Activated CD8-positive, alpha-beta memory T cell treated with anti-CD3 and anti-CD28 coated beads for 36 hours (primary cell): ENCODE measurements around the gene SLC12A3. TPM values are rescaled to one million over a fixed set of nuclear protein-coding genes. Genes with fewer than 3 reads are reported as not detected.

Experiments
- CTCF ChIA-PET: fragments of 350-600 bp; sonication (Branson Sonifier 250); formaldehyde crosslinking; loops from one replicate; lab custom pipeline; 2021; ENCODE audit warnings: antibody characterized with exemption; lab: Charles Lee
- POLR2A ChIA-PET: fragments of 350-600 bp; sonication (Branson Sonifier 250); formaldehyde crosslinking; loops from one replicate; lab custom pipeline; 2021; ENCODE audit warnings: antibody characterized with exemption; lab: Charles Lee
- total RNA-seq, 2 experiments: library from RNA; stranded (reverse); gene quantifications; one replicate each; pipeline ENCODE4 v1.2.3, GENCODE V29; 2021

SLC12A3 gene, protein sequence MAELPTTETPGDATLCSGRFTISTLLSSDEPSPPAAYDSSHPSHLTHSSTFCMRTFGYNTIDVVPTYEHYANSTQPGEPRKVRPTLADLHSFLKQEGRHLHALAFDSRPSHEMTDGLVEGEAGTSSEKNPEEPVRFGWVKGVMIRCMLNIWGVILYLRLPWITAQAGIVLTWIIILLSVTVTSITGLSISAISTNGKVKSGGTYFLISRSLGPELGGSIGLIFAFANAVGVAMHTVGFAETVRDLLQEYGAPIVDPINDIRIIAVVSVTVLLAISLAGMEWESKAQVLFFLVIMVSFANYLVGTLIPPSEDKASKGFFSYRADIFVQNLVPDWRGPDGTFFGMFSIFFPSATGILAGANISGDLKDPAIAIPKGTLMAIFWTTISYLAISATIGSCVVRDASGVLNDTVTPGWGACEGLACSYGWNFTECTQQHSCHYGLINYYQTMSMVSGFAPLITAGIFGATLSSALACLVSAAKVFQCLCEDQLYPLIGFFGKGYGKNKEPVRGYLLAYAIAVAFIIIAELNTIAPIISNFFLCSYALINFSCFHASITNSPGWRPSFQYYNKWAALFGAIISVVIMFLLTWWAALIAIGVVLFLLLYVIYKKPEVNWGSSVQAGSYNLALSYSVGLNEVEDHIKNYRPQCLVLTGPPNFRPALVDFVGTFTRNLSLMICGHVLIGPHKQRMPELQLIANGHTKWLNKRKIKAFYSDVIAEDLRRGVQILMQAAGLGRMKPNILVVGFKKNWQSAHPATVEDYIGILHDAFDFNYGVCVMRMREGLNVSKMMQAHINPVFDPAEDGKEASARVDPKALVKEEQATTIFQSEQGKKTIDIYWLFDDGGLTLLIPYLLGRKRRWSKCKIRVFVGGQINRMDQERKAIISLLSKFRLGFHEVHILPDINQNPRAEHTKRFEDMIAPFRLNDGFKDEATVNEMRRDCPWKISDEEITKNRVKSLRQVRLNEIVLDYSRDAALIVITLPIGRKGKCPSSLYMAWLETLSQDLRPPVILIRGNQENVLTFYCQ
- total RNA-seq, result not detected

- ChIA-PET CTCF (interaction anchor here (2.9 kb wide), 1 partner anchor 14 kb away, joined by 10 read pairs; no protein-coding TSS in a partner anchor), POLR2A (no interaction called here)
Measured at GRCh38 chr16:56864960-56865359, at the start of gene SLC12A3. Gene SLC12A3, plus strand, starts transcription at chr16:56865207. Its CDS starts 29 bp downstream, at chr16:56865236.

DNA sequence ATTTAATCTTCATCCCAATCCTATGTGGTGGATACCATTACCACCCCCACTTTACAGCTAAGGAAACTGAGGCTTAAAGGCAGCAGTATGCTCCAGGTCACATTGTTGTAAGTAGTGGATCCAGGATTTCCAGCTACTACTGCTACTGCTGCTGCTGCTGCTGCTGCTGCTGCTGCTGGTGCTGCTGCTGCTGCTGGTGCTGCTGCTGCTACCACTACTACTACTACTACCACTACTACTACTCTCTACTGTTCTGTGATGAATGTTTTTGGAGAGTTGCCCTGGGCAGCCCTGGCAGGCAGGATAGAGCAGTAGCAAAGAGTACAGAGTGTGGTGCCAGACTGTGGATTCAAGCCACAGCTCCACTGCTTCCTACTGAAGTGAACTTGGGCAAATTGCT is 49.3 kb upstream of the SLC12A3 start:
- ChIA-PET POLR2A (no interaction called here), CTCF (interaction anchor here (1.0 to 1.3 kb wide), 2 partner anchors 12 to 239 kb away, joined by 3 read pairs; no protein-coding TSS in a partner anchor)

- CTCF ChIA-PET, result no interaction called here
- POLR2A ChIA-PET, result no interaction called here
Measured at GRCh38 chr16:56817056-56817455, 48.0 kb upstream of the SLC12A3 start.

DNA sequence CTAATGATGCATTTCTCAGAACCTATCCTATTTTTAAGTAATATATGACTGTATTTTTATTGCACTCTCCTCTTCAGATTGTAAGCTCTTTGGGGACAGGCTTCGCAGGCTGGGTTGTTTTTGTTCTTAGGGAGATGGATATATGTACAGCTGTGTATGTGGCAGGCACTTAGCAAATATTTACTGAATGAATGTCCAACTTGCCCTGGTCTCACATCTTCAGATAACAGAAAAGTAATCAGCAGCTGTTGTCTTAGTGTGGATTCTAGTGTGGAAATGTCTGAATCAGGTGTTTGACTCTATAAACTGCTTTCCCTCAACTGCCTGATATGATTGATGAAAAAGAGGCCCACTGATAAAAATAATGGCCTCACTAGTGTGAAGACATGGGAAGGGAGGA is 47.1 kb upstream of the SLC12A3 start:
- POLR2A ChIA-PET, result no interaction called here
- CTCF ChIA-PET, result no interaction called here

DNA sequence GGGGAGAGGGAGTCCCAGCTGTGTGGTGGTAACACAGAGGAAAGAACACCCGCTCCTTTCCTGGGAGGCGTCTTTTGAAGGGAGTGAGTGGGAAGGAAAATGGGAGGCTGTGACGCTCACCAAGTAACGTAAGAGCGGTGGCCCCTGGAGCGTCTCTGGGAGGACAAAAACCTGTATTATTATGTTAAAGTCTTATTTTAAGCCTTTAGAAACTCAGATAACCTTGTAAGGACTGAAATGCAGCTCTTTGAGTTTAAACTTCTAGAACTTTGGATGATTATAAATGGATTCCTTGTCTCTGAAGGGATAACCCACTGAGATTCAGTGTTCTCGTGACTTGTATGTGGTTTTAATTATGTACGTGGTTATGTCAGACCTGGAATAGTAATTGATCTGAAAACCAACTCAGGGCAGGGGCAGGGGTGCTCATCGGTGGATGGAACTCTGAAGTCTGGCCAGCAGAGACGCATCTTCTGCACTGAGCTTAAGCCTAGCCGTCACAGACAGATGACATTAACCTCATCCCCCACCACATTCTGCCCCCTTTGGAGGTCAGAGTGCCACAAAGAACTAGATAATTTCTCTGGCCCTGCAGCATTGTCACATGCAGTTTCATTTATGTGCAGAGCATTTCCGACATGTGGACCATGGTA is 41.8 kb upstream of the SLC12A3 start:
- POLR2A ChIA-PET, result no interaction called here

GRCh38 chr16:56824331-56824730 is 40.7 kb upstream of the SLC12A3 start:
- CTCF ChIA-PET, result interaction anchor here (0.6 kb wide), 1 partner anchor 35 kb away, joined by 3 read pairs; no protein-coding TSS in a partner anchor
- POLR2A ChIA-PET, result no interaction called here

More for the DNA sequence above, 41.8 kb upstream of the SLC12A3 start:
- CTCF ChIA-PET, result no interaction called here

DNA sequence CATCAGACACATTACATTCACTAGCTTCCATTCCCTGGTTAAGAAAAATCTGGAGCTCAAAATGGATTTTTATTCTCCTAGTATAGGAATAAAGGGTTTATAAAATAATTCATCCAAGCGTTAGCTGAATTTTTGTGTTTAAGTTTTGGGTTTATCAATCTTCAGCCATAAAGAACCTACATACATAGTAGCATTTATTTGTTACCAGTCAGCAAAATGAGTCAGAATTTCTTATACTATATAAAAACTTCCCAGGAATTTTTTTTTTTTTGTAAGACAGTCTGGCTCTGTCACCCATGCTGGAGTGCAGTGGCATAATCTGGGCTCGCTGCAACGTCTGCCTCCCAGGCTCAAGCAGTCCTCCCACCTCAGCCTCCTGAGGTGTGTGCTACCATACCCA is 40.2 kb upstream of the SLC12A3 start:
- POLR2A ChIA-PET, result no interaction called here
- CTCF ChIA-PET, result interaction anchor here (0.6 kb wide), 1 partner anchor 34 kb away, joined by 3 read pairs; no protein-coding TSS in a partner anchor

DNA sequence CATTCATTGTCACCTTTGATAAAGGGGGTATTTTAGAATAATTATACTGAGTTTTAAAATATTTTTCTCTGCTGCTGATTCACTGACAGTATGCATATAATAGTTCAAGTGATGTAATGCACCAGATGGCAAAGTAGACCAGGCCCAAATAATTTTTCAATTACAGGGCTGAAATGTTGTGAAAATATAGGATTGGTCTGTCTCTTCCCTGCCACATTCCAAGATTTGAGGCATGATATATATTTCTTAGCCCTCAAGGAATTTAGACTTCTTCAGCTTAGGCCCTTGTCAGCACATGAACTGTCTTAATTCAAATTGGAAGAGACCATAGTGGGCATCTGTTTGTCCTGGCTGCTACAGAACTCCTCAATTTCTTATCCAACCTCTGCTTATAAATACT is 39.2 kb upstream of the SLC12A3 start:
- POLR2A ChIA-PET, result no interaction called here

GRCh38 chr16:56828647-56829046 is 36.4 kb upstream of the SLC12A3 start:
- CTCF ChIA-PET, result interaction anchor here (0.7 to 2.0 kb wide), 3 partner anchors 35 to 122 kb away, joined by 3 to 8 read pairs (median 4); no protein-coding TSS in a partner anchor
- POLR2A ChIA-PET, result no interaction called here

More for the DNA sequence above, 39.2 kb upstream of the SLC12A3 start:
- CTCF ChIA-PET, result no interaction called here

GRCh38 chr16:56830669-56831068 is 34.3 kb upstream of the SLC12A3 start:
- ChIA-PET POLR2A (no interaction called here), CTCF (no interaction called here)

DNA sequence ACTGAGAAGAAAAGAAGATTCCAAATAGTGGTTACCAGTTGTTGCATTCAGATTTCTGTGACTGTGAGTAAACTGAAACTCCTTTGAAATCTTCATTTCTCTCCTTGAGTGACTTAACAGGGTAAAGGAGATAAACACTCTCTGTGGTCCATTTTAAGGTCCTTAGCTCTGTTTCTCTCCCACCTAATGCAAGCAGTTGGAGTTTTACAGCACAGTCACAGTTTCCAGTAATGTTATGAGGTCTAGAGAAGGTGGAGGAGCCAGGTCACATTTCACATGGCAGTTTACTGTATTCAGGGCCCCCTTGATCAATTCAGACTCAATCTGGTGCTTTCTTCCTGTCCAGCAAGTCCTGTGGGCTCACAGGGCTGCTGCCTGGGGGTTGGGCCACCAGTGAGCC is 32.2 kb upstream of the SLC12A3 start:
- CTCF ChIA-PET, result interaction anchor here (1.7 kb wide), 1 partner anchor 131 kb away, joined by 3 read pairs; no protein-coding TSS in a partner anchor
- POLR2A ChIA-PET, result interaction anchor here (1.3 kb wide), 1 partner anchor 99 kb away, joined by 3 read pairs; no protein-coding TSS in a partner anchor

DNA sequence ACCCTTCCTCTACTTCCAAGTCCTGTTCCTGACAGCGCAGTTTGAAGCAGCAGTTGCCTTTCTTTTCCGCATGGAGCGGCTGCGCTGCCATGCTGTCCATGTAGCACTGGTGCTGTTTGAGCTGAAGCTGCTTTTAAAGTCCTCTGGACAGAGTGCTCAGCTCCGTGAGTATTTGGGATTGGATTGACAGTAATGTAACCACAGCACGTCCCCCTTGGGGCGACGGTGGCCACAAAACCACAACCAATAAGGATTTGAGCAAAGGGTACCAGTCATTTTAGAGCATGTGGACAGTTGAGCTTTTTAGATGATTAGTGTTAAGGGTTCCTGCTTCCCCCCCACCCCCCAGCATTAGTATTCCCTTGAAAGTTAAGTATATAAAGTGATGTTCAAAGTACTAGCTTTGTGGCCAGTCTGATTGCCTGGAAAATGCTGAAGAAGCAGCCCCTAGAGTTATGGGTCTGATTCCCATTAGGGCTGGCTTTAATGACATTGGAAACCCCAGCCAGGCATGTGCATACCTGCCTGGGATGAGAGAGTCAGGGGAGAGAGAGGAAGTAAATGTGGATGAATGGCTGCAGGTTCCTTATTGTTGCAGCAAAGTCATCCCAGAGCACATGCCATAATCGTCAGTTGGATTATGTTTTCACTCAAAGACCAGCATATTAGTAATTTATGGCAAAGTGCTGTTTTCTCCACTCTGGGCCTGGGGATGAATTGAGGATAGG is 31.6 kb upstream of the SLC12A3 start:
- ChIA-PET CTCF (interaction anchor here (1.7 kb wide), 1 partner anchor 131 kb away, joined by 3 read pairs; no protein-coding TSS in a partner anchor), POLR2A (interaction anchor here (1.3 kb wide), 1 partner anchor 98 kb away, joined by 3 read pairs; no protein-coding TSS in a partner anchor)

- CTCF ChIA-PET, result no interaction called here
- POLR2A ChIA-PET, result no interaction called here
Measured at GRCh38 chr16:56835320-56835719, 29.7 kb upstream of the SLC12A3 start.

GRCh38 chr16:56836410-56837230 is 28.4 kb upstream of the SLC12A3 start:
- ChIA-PET CTCF (no interaction called here), POLR2A (no interaction called here)

GRCh38 chr16:56838622-56839337 is 26.2 kb upstream of the SLC12A3 start:
- ChIA-PET CTCF (interaction anchor here (0.6 kb wide), 1 partner anchor 20 kb away, joined by 4 read pairs; no protein-coding TSS in a partner anchor), POLR2A (no interaction called here)

GRCh38 chr16:56841233-56841632 is 23.8 kb upstream of the SLC12A3 start:
- ChIA-PET POLR2A (no interaction called here), CTCF (no interaction called here)

GRCh38 chr16:56841659-56842058 is 23.3 kb upstream of the SLC12A3 start:
- CTCF ChIA-PET, result no interaction called here
- POLR2A ChIA-PET, result no interaction called here
